ENCODE results near the gene GNPDA2.
"Not testable (repeated sequence)": the region's sequence is repeated elsewhere in the genome, so short reads cannot be mapped to it uniquely, and the experiment has no call there.

Gene GNPDA2

GRCh38 chr4:44740201-44740600 is 13.8 kb upstream of the GNPDA2 start:
- no peaks in the 10 kb centered on the region for H3K9me3 ChIP-seq (replicated peaks in 1 of 2; ENCODE audit: control insufficient read depth in 2 of 2, insufficient read depth in 1 of 2, low read depth in 1 of 2, low read length in 2 of 2)
- no CpG with 5 or more reads among the region's 2 CpGs for WGBS, 2 donors (ENCODE audit: extremely low coverage in 2 of 2, insufficient read length in 2 of 2, insufficient replicate concordance in 1 of 2)
- H2BK15ac ChIP-seq (ENCODE audit: low read length), result no peak overlapping the region

GRCh38 chr4:44738615-44739014 is 12.3 kb upstream of the GNPDA2 start:
- no peak overlapping the region for H3K4me2 ChIP-seq (ENCODE audit: insufficient read depth, low read length, poor library complexity, severe bottlenecking)
- no peak overlapping the region for H2BK12ac ChIP-seq (ENCODE audit: low read length)
- no peak overlapping the region for H3K4me3 ChIP-seq (ENCODE audit: low read length in 2 of 2)
- H3K27ac ChIP-seq (replicated peaks; ENCODE audit: low read length), result no peak overlapping the region
- H3K23ac ChIP-seq (ENCODE audit: low read depth, low read length, poor library complexity), result no peak overlapping the region
- no peak overlapping the region for H2AFZ ChIP-seq (ENCODE audit: low read length)
- H3K9me3 ChIP-seq (replicated peaks in 1 of 2; ENCODE audit: control insufficient read depth in 2 of 2, insufficient read depth in 1 of 2, low read depth in 1 of 2, low read length in 2 of 2), result no peaks in the 10 kb centered on the region
- no peak overlapping the region for H3K9ac ChIP-seq (ENCODE audit: low read depth, low read length, poor library complexity)
- H4K8ac ChIP-seq (ENCODE audit: low read depth, low read length), result no peak overlapping the region
- H2BK5ac ChIP-seq (ENCODE audit: low read length), result no peak overlapping the region
- no peak overlapping the region for H2BK120ac ChIP-seq (ENCODE audit: low read depth, low read length)
- no peaks in the 10 kb centered on the region for H3K4me1 ChIP-seq (ENCODE audit: control insufficient read depth in 2 of 2, insufficient read depth in 1 of 2, low read depth in 1 of 2, low read length in 2 of 2)
- WGBS, 2 donors (ENCODE audit: extremely low coverage in 2 of 2, insufficient read length in 2 of 2, insufficient replicate concordance in 1 of 2), result no CpG with 5 or more reads among the region's 2 CpGs
- no peak overlapping the region for H4K91ac ChIP-seq (ENCODE audit: low read depth, low read length, poor library complexity)
- H3K36me3 ChIP-seq (replicated peaks in 1 of 2; ENCODE audit: control insufficient read depth in 2 of 2, insufficient read depth in 2 of 2, low read length in 2 of 2), result no peaks in the 10 kb centered on the region
- no peak overlapping the region for H2BK15ac ChIP-seq (ENCODE audit: low read length)
- no peak overlapping the region for H3K14ac ChIP-seq (ENCODE audit: low read length)
- H3K18ac ChIP-seq (ENCODE audit: low read length), result no peak overlapping the region
- H3K79me1 ChIP-seq (ENCODE audit: low read depth, low read length), result no peaks in the 10 kb centered on the region
- H3K4ac ChIP-seq (ENCODE audit: low read length), result no peak overlapping the region
- H2AK5ac ChIP-seq (ENCODE audit: low read depth, low read length), result no peak overlapping the region
- no peaks in the 10 kb centered on the region for H3K27me3 ChIP-seq (ENCODE audit: control insufficient read depth in 3 of 3, insufficient read depth in 3 of 3, low read depth in 1 of 3, low read length in 3 of 3)
- DNase-seq (ENCODE audit: low spot score), result no peak

More at GRCh38 chr4:44740201-44740600, 13.8 kb upstream of the GNPDA2 start:
- Histone ChIP-seq H3K36me3 (replicated peaks in 1 of 2; ENCODE audit: control insufficient read depth in 2 of 2, insufficient read depth in 2 of 2, low read length in 2 of 2) (no peaks in the 10 kb centered on the region), H3K14ac (ENCODE audit: low read length) (no peak overlapping the region), H2BK120ac (ENCODE audit: low read depth, low read length) (no peak overlapping the region), H4K8ac (ENCODE audit: low read depth, low read length) (no peak overlapping the region), H2BK5ac (ENCODE audit: low read length) (no peak overlapping the region), H3K4me2 (ENCODE audit: insufficient read depth, low read length, poor library complexity, severe bottlenecking) (no peak overlapping the region), H3K27ac (replicated peaks; ENCODE audit: low read length) (no peak overlapping the region), H3K4ac (ENCODE audit: low read length) (no peak overlapping the region), H3K27me3 (ENCODE audit: control insufficient read depth in 3 of 3, insufficient read depth in 3 of 3, low read depth in 1 of 3, low read length in 3 of 3) (no peaks in the 10 kb centered on the region), H2AFZ (ENCODE audit: low read length) (no peak overlapping the region), H4K91ac (ENCODE audit: low read depth, low read length, poor library complexity) (no peak overlapping the region), H3K18ac (ENCODE audit: low read length) (no peak overlapping the region), H3K79me1 (ENCODE audit: low read depth, low read length) (no peaks in the 10 kb centered on the region), H2BK12ac (ENCODE audit: low read length) (no peak overlapping the region), H3K4me1 (ENCODE audit: control insufficient read depth in 2 of 2, insufficient read depth in 1 of 2, low read depth in 1 of 2, low read length in 2 of 2) (no peaks in the 10 kb centered on the region), H3K23ac (ENCODE audit: low read depth, low read length, poor library complexity) (no peak overlapping the region), H3K9ac (ENCODE audit: low read depth, low read length, poor library complexity) (no peak overlapping the region), H2AK5ac (ENCODE audit: low read depth, low read length) (no peak overlapping the region), H3K4me3 (ENCODE audit: low read length in 2 of 2) (no peak overlapping the region)
- DNase-seq (ENCODE audit: low spot score), result no peak

DNA sequence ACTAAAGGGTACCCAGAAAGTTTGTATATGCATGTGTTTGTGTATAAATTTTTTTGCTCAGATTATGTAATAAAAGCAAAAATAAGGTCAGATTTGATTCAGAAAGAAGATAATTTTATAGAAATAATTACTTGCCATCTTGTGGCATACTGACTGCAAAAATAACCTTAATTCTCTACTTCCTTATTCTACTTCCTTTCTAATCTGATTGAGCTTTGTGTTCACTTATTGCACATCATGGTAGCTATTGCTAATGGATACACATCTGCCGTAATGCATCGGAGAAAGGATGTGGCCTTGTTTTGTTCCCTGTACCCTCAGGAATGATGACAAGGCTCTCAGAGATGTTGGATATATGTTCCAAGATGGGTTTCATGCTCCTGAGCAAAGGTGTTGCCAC is 10.5 kb upstream of the GNPDA2 start:
- H3K27me3 ChIP-seq (ENCODE audit: control insufficient read depth in 3 of 3, insufficient read depth in 3 of 3, low read depth in 1 of 3, low read length in 3 of 3), result no peaks in the 10 kb centered on the region
- no peak overlapping the region for H3K27ac ChIP-seq (replicated peaks; ENCODE audit: low read length)
- H2BK120ac ChIP-seq (ENCODE audit: low read depth, low read length), result no peak overlapping the region
- H3K4me2 ChIP-seq (ENCODE audit: insufficient read depth, low read length, poor library complexity, severe bottlenecking), result no peak overlapping the region
- H3K79me1 ChIP-seq (ENCODE audit: low read depth, low read length), result no peaks in the 10 kb centered on the region
- no peaks in the 10 kb centered on the region for H3K36me3 ChIP-seq (replicated peaks in 1 of 2; ENCODE audit: control insufficient read depth in 2 of 2, insufficient read depth in 2 of 2, low read length in 2 of 2)
- H3K14ac ChIP-seq (ENCODE audit: low read length), result no peak overlapping the region
- no peak overlapping the region for H3K23ac ChIP-seq (ENCODE audit: low read depth, low read length, poor library complexity)
- no peaks in the 10 kb centered on the region for H3K9me3 ChIP-seq (replicated peaks in 1 of 2; ENCODE audit: control insufficient read depth in 2 of 2, insufficient read depth in 1 of 2, low read depth in 1 of 2, low read length in 2 of 2)
- H4K8ac ChIP-seq (ENCODE audit: low read depth, low read length), result no peak overlapping the region
- no peak overlapping the region for H2BK5ac ChIP-seq (ENCODE audit: low read length)
- H2AK5ac ChIP-seq (ENCODE audit: low read depth, low read length), result no peak overlapping the region
- H2BK12ac ChIP-seq (ENCODE audit: low read length), result no peak overlapping the region
- no peak for DNase-seq (ENCODE audit: low spot score)
- no peak overlapping the region for H3K18ac ChIP-seq (ENCODE audit: low read length)
- WGBS, 2 donors (ENCODE audit: extremely low coverage in 2 of 2, insufficient read length in 2 of 2, insufficient replicate concordance in 1 of 2), result no CpG with 5 or more reads among the region's 2 CpGs
- H3K4me1 ChIP-seq (ENCODE audit: control insufficient read depth in 2 of 2, insufficient read depth in 1 of 2, low read depth in 1 of 2, low read length in 2 of 2), result no peaks in the 10 kb centered on the region
- no peak overlapping the region for H4K91ac ChIP-seq (ENCODE audit: low read depth, low read length, poor library complexity)
- no peak overlapping the region for H2AFZ ChIP-seq (ENCODE audit: low read length)
- no peak overlapping the region for H3K9ac ChIP-seq (ENCODE audit: low read depth, low read length, poor library complexity)
- H3K4ac ChIP-seq (ENCODE audit: low read length), result no peak overlapping the region
- H3K4me3 ChIP-seq (ENCODE audit: low read length in 2 of 2), result no peak overlapping the region
- H2BK15ac ChIP-seq (ENCODE audit: low read length), result no peak overlapping the region

GRCh38 chr4:44728694-44729093 is 2.3 kb upstream of the GNPDA2 start:
- H2BK120ac ChIP-seq (ENCODE audit: low read depth, low read length); H3K4me2 ChIP-seq (ENCODE audit: insufficient read depth, low read length, poor library complexity, severe bottlenecking); H2BK12ac ChIP-seq (ENCODE audit: low read length); H3K79me1 ChIP-seq (ENCODE audit: low read depth, low read length); H3K23ac ChIP-seq (ENCODE audit: low read depth, low read length, poor library complexity); H3K4ac ChIP-seq (ENCODE audit: low read length); H3K9ac ChIP-seq (ENCODE audit: low read depth, low read length, poor library complexity); H3K14ac ChIP-seq (ENCODE audit: low read length); H2BK5ac ChIP-seq (ENCODE audit: low read length); H3K4me3 ChIP-seq (ENCODE audit: low read length in 2 of 2); H2BK15ac ChIP-seq (ENCODE audit: low read length); H3K9me3 ChIP-seq (replicated peaks in 1 of 2; ENCODE audit: control insufficient read depth in 2 of 2, insufficient read depth in 1 of 2, low read depth in 1 of 2, low read length in 2 of 2); DNase-seq (ENCODE audit: low spot score); H4K8ac ChIP-seq (ENCODE audit: low read depth, low read length); H3K4me1 ChIP-seq (ENCODE audit: control insufficient read depth in 2 of 2, insufficient read depth in 1 of 2, low read depth in 1 of 2, low read length in 2 of 2); H4K91ac ChIP-seq (ENCODE audit: low read depth, low read length, poor library complexity); H3K27me3 ChIP-seq (ENCODE audit: control insufficient read depth in 3 of 3, insufficient read depth in 3 of 3, low read depth in 1 of 3, low read length in 3 of 3); H3K27ac ChIP-seq (replicated peaks; ENCODE audit: low read length); H2AK5ac ChIP-seq (ENCODE audit: low read depth, low read length); H3K18ac ChIP-seq (ENCODE audit: low read length); H3K36me3 ChIP-seq (replicated peaks in 1 of 2; ENCODE audit: control insufficient read depth in 2 of 2, insufficient read depth in 2 of 2, low read length in 2 of 2); H2AFZ ChIP-seq (ENCODE audit: low read length): not testable (repeated sequence)
- WGBS, 2 donors (ENCODE audit: extremely low coverage in 2 of 2, insufficient read length in 2 of 2, insufficient replicate concordance in 1 of 2), result no CpG with 5 or more reads among the region's 9 CpGs
